Activated T-cell treated with anti-CD3 and anti-CD28 coated beads, Interleukin-2, amount 50 U/mL, for 72 hours (primary cell): ENCODE results near the gene LARGE1. TPM values are rescaled to one million over a fixed set of nuclear protein-coding genes. Genes with fewer than 3 reads are reported as not detected.
A peak's percentile ranks its signal among the peaks of the same experiment; 100 is the strongest.

Experiments used
- ATAC-seq, 2 donors: fragments of 150-1000 bp; cut with Tn5 transposase; replicated peaks in 1 of 2; 2 replicates each; pipeline ENCODE4 v1.10.0; 2021; ENCODE audit warnings: moderate library complexity in 2 of 2, mild to moderate bottlenecking in 1 of 2
- DNase-seq, 2 donors: peaks; one replicate each; pipeline ENCODE4 v3.0.0; 2021 to 2022; ENCODE audit warnings: mixed read lengths in 1 of 2
- H3K27ac Mint-ChIP-seq: one replicate; pipeline ENCODE4 v1.8.0; 2022; ENCODE audit warnings: mild to moderate bottlenecking, moderate library complexity, mixed read lengths
- H3K27me3 Mint-ChIP-seq: one replicate; pipeline ENCODE4 v1.8.0; 2022; ENCODE audit warnings: low read depth, mixed read lengths
- H3K36me3 Mint-ChIP-seq, 2 donors: one replicate each; pipeline ENCODE4 v1.8.0; 2022; ENCODE audit warnings: mixed read lengths in 2 of 2, mild to moderate bottlenecking in 1 of 2; ENCODE audit not compliant: insufficient read depth in 2 of 2
- H3K4me1 Mint-ChIP-seq: one replicate; pipeline ENCODE4 v1.8.0; 2022; ENCODE audit warnings: low read depth, mixed read lengths
- H3K4me3 Mint-ChIP-seq, 2 donors: one replicate each; pipeline ENCODE4 v1.8.0; 2022; ENCODE audit warnings: mild to moderate bottlenecking in 2 of 2, mixed read lengths in 2 of 2, moderate library complexity in 2 of 2
- H3K9me3 Mint-ChIP-seq, 2 donors: one replicate each; pipeline ENCODE4 v1.8.0; 2022; ENCODE audit warnings: mixed read lengths in 2 of 2
- total RNA-seq, 2 donors: library from RNA; stranded (reverse); gene quantifications; one replicate each; pipeline ENCODE4 v1.2.3, GENCODE V29; 2022

Gene LARGE1
- total RNA-seq, 2 donors from 2014 or later, result 0.82 to 3.6 TPM

DNA sequence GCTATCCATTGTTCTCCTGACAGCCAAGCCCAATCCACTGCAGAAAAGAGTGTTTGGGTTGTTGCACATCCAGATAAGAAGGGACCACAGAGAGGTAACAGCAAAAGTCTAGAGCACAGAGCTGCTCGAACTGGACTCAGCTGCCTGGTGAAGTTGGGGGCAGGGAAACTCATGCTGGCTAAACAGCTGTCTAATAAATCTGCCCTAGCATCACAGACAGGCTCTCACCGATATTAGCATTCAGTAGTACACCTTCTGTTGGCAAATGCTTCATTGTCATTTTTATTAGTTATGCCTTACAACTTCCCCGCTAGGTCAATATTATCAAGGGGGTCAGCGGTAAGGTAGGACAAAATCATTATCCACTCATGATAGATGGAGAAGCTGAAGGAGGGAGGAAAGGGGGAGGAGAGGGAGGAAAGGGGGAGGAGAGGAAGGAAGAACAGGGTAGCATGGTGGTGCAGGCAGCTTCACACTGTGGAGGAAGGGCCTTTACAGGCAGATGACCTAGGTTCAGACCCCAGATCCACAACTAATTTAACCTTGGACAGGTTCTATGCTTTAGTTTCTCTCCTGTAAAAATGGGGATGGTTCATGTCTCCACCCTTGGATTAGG is 102.7 kb downstream of the LARGE1 start:
- Mint-ChIP-seq H3K36me3 (no peaks in the 10 kb centered on the region), H3K9me3 (peaks cover 4 to 5% of the 10 kb centered on the region in 2 donors), H3K27me3 (peaks cover 5% of the 10 kb centered on the region), H3K4me1 (no peaks in the 10 kb centered on the region), H3K4me3 (no peak overlapping the region), H3K27ac (no peak overlapping the region)
- DNase-seq (no peak), ATAC-seq (no peak)

DNA sequence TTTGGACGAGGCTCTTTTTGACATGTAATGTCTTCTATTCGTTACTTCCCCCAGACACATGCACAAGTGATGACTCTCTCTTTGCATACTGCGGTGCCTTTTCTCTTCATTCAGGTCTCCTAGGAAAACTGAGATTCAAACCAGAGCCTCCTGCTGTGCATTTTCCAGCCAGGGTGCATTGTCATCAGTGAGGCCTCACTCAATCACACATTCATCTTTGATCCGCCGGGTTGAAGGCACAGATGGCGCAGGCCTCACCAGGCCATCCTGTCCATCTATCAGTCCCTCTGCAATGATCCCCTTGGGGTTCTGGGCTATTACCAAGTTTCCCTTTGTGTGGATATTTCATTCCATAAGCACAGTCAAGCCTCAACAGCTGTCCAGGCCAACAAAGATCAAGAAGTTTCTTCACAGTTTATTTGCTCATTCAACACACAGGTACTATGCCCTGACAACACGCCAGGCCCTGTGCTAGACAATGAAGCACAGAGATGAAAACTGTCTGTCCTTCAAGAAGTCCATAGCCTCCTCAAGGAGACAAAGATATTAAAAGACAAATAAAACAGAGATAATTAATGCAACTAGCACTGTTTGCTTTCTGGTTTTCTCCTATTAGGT is 107.8 kb downstream of the LARGE1 start:
- ATAC-seq (no peak), DNase-seq (no peak)
- H3K36me3 Mint-ChIP-seq, result no peaks in the 10 kb centered on the region
- no peak overlapping the region for H3K27ac Mint-ChIP-seq
- H3K27me3 Mint-ChIP-seq, result no peaks in the 10 kb centered on the region
- H3K4me3 Mint-ChIP-seq, result no peak overlapping the region
- peaks cover 3 to 5% of the 10 kb centered on the region in 2 donors for H3K9me3 Mint-ChIP-seq
- no peaks in the 10 kb centered on the region for H3K4me1 Mint-ChIP-seq

DNA sequence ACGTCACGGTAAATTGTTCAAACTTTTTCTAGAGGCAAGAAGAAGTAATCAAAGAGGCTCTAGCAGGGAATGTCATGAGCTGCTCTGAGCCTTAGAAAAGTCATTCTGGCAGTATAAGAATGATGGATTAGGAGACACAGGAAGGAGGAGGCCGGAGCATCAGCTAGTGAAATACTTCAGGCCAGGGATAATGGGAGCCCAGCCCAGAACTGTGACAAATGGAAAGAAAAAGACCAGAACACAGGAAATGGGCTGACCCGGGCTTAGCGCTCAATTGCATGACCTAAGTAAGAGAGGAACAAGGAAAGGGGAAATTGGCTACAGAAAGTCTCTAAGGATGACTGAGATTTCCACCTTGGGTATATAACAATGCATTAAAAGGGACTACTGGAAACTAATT is 108.6 kb downstream of the LARGE1 start:
- ATAC-seq (no peak), DNase-seq (no peak)
- Mint-ChIP-seq H3K4me1 (no peaks in the 10 kb centered on the region), H3K36me3 (no peaks in the 10 kb centered on the region), H3K9me3 (peaks cover 2 to 5% of the 10 kb centered on the region in 2 donors), H3K27ac (no peak overlapping the region), H3K27me3 (no peaks in the 10 kb centered on the region), H3K4me3 (no peak overlapping the region)

DNA sequence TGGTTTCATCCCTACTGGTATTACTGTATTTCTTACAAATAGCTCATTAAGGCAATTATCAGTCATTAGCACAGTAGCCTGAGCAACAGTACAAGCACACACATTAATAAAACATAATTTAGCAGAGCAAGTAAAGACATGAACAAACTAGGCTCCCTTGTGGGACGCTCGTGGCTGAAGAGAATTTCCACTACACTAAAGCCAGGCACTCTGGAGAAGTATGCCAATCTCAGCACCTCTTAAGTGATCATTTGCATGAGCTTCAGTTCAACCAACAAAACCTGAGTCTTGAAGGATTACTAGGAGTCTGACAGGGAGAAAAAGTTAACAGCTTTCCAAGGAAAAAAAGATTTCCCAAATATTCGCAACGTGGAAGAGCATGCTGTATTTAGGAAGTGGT is 109.1 kb downstream of the LARGE1 start:
- H3K9me3 Mint-ChIP-seq, result peaks cover 0 to 5% of the 10 kb centered on the region in 2 donors
- no peak for DNase-seq
- no peak for ATAC-seq

DNA sequence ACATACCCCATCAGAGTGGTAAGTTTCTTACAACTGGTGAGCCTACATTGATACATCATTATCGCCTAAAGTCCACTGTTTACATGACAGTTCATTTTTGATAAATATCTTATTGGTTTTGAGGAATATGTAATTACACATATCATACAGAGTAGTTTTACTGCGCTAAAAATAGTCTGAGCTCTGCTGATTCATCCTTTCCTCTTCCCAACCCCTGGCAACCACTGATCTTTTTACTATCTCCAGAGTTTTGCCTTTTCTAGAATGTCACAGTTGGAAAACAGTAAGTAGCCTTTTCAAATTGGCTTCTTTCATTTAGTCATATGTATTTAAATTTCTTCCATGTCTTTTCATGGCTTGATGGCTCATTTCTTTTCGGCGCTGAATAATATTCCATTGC is 112.8 kb downstream of the LARGE1 start:
- no peaks in the 10 kb centered on the region for H3K4me1 Mint-ChIP-seq
- ATAC-seq (no peak), DNase-seq (no peak)
- H3K27me3 Mint-ChIP-seq, result no peaks in the 10 kb centered on the region
- peaks cover 7 to 9% of the 10 kb centered on the region in 2 donors for H3K9me3 Mint-ChIP-seq
- no peak overlapping the region for H3K4me3 Mint-ChIP-seq
- H3K27ac Mint-ChIP-seq, result no peak overlapping the region
- H3K36me3 Mint-ChIP-seq, result peaks cover 2% of the 10 kb centered on the region in 2 donors

More for the DNA sequence above, 109.1 kb downstream of the LARGE1 start:
- Mint-ChIP-seq H3K27me3 (no peaks in the 10 kb centered on the region), H3K4me1 (no peaks in the 10 kb centered on the region), H3K27ac (no peak overlapping the region), H3K36me3 (no peaks in the 10 kb centered on the region), H3K4me3 (no peak overlapping the region)

DNA sequence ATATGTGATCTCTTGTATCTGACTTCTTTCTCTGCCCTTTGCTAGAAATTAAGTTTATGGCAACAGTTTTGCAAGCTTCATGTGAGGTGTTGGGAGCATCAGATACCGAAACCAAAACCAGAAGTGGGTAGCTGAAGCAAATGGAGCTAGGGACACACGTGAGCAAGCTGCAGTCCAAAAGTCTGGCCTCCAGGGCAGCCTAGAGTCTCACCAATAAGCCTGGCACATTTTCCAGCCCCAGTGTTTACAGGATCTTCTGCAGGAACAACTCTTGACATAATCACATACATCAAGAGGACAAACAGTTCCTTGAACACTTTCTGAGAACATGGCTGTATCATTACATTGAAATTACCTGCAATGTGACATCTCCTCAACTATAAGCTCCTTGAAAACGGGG is 114.1 kb downstream of the LARGE1 start:
- H3K27me3 Mint-ChIP-seq, result no peaks in the 10 kb centered on the region
- H3K27ac Mint-ChIP-seq, result no peak overlapping the region
- peaks cover 4 to 9% of the 10 kb centered on the region in 2 donors for H3K9me3 Mint-ChIP-seq
- no peak overlapping the region for H3K4me3 Mint-ChIP-seq
- peaks cover 2% of the 10 kb centered on the region in 2 donors for H3K36me3 Mint-ChIP-seq
- no peaks in the 10 kb centered on the region for H3K4me1 Mint-ChIP-seq
- DNase-seq (no peak), ATAC-seq (no peak)

DNA sequence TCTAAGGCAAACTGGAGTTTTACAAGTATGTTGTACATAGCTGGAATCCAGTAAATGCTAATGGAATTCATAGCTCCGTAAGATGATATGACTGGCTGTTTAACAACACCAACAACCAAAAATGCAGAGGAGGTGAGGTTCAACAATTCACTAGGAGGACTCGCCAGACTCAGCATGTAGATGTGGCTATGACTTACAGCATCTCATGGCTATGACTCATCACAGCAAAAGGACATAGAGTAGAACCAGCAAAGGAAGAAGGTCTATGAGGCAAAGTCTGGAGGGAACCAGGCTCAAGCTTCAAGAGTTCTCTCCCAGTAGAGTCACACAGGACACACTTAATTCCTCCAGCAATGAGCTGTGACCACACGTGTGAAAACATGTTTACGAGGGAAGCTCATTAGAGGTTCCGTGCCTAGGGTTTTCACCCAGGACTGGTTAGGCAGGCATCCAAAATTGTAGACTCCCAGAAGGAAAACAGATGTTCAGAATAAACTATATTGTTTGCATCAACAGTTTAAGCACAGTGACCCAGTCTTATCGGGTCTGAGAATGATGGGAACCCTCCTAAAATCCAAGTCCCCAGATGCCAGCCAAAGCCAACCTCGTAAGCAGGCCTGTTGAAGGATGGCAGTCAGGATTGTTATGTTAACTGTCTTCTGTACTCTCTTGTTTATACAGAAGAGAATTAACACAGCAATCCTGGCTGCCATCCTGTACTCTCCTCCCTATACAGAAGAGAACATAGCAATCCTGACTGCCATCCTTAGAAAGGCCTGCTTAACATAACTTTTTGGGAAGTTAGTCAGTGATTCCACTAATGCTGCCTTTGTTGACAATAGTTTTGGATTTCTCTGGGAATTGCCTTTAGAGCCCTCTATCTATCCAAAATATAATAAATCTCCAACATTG is 116.6 kb downstream of the LARGE1 start:
- DNase-seq (no peak), ATAC-seq (no peak)
- no peak overlapping the region for H3K4me3 Mint-ChIP-seq
- H3K27ac Mint-ChIP-seq, result no peak overlapping the region
- H3K9me3 Mint-ChIP-seq, result peaks cover 6 to 16% of the 10 kb centered on the region in 2 donors
- H3K27me3 Mint-ChIP-seq, result no peaks in the 10 kb centered on the region
- no peaks in the 10 kb centered on the region for H3K4me1 Mint-ChIP-seq
- H3K36me3 Mint-ChIP-seq, result peaks cover 2% of the 10 kb centered on the region in 2 donors

DNA sequence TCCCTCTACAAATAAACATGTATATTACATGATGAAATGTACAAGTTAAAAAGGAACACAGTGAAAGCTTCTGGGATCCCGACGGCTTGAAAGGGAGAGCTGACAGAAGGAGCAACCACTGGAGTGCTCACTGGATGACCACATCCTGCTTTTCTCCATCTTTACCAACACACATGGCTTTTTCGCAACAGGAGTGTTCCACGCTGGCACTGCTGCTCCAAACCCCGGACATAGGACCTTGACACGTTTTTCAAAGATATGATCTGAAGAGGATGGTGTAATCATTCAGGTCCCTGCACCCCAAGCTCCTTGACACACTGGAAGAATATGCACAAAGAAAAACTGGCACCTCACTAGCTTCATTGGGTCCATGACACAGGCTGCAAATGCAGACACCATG is 121.9 kb downstream of the LARGE1 start:
- H3K4me3 Mint-ChIP-seq, result no peak overlapping the region
- no peaks in the 10 kb centered on the region for H3K27me3 Mint-ChIP-seq
- peaks cover 5 to 15% of the 10 kb centered on the region in 2 donors for H3K9me3 Mint-ChIP-seq
- H3K36me3 Mint-ChIP-seq, result peaks cover 0 to 2% of the 10 kb centered on the region in 2 donors
- no peak overlapping the region for H3K27ac Mint-ChIP-seq
- DNase-seq, result no peak
- no peak for ATAC-seq
- no peaks in the 10 kb centered on the region for H3K4me1 Mint-ChIP-seq

DNA sequence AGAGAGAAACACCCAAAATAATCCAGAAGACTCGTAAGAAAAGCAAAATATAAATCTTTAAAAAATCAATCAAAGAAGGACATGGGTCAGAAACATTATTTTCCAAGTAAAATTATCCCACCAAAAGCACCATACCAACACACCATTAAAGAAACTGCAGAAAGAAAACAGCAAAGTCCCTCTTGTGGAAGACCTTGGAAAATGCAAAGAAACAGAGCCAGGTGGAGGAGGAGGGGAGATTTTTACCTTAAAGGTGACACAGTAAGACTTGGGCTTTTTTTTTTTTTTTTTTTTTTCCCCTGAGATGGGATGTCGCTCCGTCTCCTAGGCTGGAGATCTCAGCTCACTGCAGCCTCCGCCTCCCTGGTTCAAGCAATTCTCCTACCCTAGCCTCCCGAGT is 123.8 kb downstream of the LARGE1 start:
- H3K4me3 Mint-ChIP-seq, result no peak overlapping the region
- no peaks in the 10 kb centered on the region for H3K4me1 Mint-ChIP-seq
- no peak for ATAC-seq
- peaks cover 5 to 17% of the 10 kb centered on the region in 2 donors for H3K9me3 Mint-ChIP-seq
- no peak overlapping the region for H3K27ac Mint-ChIP-seq
- H3K36me3 Mint-ChIP-seq, result peaks cover 0 to 2% of the 10 kb centered on the region in 2 donors
- no peaks in the 10 kb centered on the region for H3K27me3 Mint-ChIP-seq
- DNase-seq, result no peak

DNA sequence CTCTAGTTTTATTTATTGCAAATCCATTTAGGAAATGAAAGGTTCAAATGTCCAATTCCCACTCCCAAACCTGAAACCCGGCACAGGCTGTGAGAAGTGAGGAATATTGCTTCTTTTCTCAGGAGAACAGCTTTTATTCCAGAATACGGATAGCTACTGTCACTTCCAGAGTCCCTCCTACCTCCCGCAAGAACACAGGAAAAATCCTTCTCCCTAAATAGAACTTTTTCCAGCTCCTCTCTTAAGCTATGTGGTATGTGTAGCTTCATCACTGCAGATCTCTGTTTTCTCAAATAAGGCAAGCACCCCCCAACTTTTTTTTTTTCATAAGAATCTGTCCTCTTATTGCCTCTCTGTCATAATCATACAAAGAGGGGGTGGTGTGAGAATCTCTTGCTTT is 126.8 kb downstream of the LARGE1 start:
- Mint-ChIP-seq H3K9me3 (peaks cover 6 to 18% of the 10 kb centered on the region in 2 donors), H3K4me3 (no peak overlapping the region), H3K27ac (no peak overlapping the region), H3K4me1 (no peaks in the 10 kb centered on the region), H3K36me3 (peaks cover 3 to 8% of the 10 kb centered on the region in 2 donors), H3K27me3 (no peaks in the 10 kb centered on the region)
- no peak for DNase-seq
- no peak for ATAC-seq

DNA sequence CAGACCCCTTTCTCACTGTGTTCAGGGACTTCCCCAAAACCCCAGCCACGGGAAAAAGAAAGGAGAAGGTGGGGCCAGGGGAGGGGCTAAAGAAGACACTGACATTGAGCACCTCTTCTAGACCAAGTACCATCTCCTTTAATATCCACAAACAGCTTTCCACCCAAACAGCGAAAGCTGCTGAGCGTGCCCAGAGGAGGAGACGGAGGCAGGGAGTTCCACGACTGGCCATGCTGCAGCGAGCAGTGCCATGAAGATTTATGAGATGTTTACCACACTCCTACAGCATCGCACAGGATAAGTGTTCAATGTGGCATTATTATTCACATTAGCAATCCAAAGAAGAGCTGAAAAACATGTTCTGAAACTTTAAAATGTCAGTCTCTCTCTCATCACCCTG is 127.4 kb downstream of the LARGE1 start:
- Mint-ChIP-seq H3K4me1 (no peaks in the 10 kb centered on the region), H3K36me3 (peaks cover 6 to 13% of the 10 kb centered on the region in 2 donors), H3K27ac (no peak overlapping the region), H3K4me3 (no peak overlapping the region), H3K27me3 (no peaks in the 10 kb centered on the region), H3K9me3 (peaks cover 10 to 24% of the 10 kb centered on the region in 2 donors)
- no peak for DNase-seq
- ATAC-seq, result no peak

DNA sequence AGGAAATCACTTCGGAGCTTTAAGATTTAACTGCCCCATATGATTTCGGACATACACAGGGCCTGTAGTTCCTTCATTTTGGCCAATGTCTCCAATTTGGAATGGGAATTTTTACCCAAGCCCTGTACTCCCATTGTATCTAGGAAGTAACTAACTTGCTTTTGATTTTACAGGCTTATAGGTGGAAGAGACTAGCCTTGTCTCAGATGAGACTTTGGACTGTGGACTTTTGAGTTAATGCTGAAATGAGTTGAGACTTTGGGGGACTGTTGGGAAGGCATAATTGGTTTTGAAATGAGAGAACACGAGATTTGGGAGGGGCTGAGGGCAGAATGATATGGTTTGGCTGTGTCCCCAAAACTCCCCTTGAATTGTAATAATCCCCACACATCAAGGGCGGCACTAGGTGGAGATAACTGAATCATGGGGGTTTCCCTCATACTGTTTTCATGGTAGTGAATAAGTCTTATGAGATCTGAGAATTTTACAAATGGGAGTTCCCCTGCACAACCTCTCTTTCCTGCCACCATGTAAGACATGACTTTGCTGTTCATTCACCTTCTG is 130.5 kb downstream of the LARGE1 start:
- H3K9me3 Mint-ChIP-seq, result peaks cover 7 to 20% of the 10 kb centered on the region in 2 donors

DNA sequence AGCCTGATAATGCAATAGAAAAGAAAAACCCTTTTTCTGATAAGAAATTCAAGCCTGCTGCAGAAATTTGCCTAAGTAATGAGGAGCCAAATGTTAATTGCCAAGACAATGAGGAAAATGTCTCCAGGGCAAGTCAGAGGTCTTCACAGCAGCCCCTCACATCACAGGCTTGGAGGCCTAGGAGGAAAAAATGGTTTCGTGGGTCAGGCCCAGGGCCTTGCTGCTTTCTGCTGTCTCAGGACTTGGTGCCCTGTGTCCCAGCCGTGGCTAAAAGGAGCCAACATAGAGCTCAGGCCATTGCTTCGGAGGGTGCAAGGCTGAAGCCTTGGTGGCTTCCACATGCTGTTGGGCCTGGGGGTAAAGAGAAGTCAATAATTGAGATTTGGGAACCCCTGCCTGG is 131.3 kb downstream of the LARGE1 start:
- H3K4me3 Mint-ChIP-seq, result no peak overlapping the region
- H3K27me3 Mint-ChIP-seq, result no peaks in the 10 kb centered on the region
- no peak overlapping the region for H3K27ac Mint-ChIP-seq
- H3K36me3 Mint-ChIP-seq, result peaks cover 6 to 13% of the 10 kb centered on the region in 2 donors
- H3K4me1 Mint-ChIP-seq, result no peaks in the 10 kb centered on the region
- H3K9me3 Mint-ChIP-seq, result peaks cover 7 to 20% of the 10 kb centered on the region in 2 donors
- DNase-seq (no peak), ATAC-seq (no peak)

More for the DNA sequence above, 130.5 kb downstream of the LARGE1 start:
- Mint-ChIP-seq H3K4me1 (no peaks in the 10 kb centered on the region), H3K27ac (no peak overlapping the region), H3K4me3 (no peak overlapping the region), H3K27me3 (no peaks in the 10 kb centered on the region), H3K36me3 (peaks cover 6 to 13% of the 10 kb centered on the region in 2 donors)
- DNase-seq (peak; percentile 3 to 6), ATAC-seq (peak; percentile 61 to 81)
